ENCODE measurements around the gene SMYD3.

SMYD3 gene

DNA sequence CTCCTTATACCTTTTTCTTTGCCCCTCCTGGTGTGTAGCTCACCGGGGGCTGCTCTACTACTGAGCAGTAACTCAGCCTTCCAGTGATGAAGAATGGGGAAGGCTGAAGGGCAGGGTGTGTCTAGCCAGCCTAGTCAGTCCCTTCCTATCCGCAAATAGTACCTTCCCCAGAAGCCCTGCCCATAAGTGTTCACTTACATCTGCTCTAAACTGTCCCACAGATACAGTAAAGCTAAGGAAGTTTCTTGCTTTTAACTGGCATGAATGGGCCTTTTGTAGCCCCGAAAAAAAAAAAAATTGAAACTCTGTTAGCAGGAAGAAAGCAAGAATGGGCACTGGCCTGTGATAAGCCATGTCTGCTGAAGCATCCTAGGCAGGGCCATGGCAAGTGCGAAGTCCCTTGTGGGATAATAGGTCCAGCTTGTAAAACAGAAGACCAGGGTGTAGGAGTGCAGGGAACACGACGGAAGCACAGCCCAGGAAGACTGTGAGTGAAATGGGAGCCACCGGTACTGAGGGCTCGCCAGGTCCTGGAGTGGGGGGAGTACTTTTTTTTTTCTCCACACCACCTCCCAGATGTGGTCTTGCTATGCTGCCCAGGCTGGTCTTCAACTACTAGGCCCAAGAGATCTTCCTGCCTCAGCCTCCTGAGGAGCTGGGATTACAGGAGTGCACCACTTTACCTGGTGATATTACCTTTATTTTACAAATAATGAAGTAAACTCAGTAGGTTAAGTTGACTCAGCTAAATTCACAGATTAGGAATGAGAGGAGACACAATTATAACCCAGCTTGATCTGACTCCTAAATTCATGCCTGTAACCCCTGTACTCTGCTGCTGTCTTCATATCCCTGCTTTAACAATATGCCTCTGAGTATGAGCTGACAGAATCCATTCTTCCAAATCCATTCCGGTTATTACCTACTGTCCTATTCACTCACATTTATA lies 347.5 kb downstream of the SMYD3 start:
- no peaks in the 10 kb centered on the region for H3K27me3 ChIP-seq (ENCODE audit: control insufficient read depth, low read length)
- no peaks in the 10 kb centered on the region for H3K9me3 ChIP-seq (ENCODE audit: control insufficient read depth, insufficient read depth, low read length)
- H3K4me3 ChIP-seq (ENCODE audit: low read length) = no peak overlapping the region
- no peak overlapping the region for H3K27ac ChIP-seq (ENCODE audit: low read depth, low read length)
- no peak for TF ChIP-seq EZH2phosphoT487 (IDR thresholded peaks at IDR 0.05; ENCODE audit: borderline replicate concordance, low read length)
- TF ChIP-seq, protein P1, sequence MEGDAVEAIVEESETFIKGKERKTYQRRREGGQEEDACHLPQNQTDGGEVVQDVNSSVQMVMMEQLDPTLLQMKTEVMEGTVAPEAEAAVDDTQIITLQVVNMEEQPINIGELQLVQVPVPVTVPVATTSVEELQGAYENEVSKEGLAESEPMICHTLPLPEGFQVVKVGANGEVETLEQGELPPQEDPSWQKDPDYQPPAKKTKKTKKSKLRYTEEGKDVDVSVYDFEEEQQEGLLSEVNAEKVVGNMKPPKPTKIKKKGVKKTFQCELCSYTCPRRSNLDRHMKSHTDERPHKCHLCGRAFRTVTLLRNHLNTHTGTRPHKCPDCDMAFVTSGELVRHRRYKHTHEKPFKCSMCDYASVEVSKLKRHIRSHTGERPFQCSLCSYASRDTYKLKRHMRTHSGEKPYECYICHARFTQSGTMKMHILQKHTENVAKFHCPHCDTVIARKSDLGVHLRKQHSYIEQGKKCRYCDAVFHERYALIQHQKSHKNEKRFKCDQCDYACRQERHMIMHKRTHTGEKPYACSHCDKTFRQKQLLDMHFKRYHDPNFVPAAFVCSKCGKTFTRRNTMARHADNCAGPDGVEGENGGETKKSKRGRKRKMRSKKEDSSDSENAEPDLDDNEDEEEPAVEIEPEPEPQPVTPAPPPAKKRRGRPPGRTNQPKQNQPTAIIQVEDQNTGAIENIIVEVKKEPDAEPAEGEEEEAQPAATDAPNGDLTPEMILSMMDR (IDR thresholded peaks at IDR 0.05; ENCODE audit: low read depth, low read length, poor library complexity, severe bottlenecking) = no peak
- no peaks in the 10 kb centered on the region for H3K4me1 ChIP-seq (ENCODE audit: control insufficient read depth, low read length)
- H3F3A ChIP-seq (ENCODE audit: control insufficient read depth, insufficient read depth) = no peaks in the 10 kb centered on the region
- H3K9me2 ChIP-seq (replicated peaks; ENCODE audit: control insufficient read depth, low read length) = no peaks in the 10 kb centered on the region
- H3K79me2 ChIP-seq (ENCODE audit: control insufficient read depth, low read length) = no peaks in the 10 kb centered on the region
- H4K20me1 ChIP-seq (ENCODE audit: control insufficient read depth, insufficient read depth, low read depth, low read length) = no peaks in the 10 kb centered on the region
- H3K36me3 ChIP-seq (ENCODE audit: control insufficient read depth, low read length) = no peaks in the 10 kb centered on the region
- H3K4me2 ChIP-seq (ENCODE audit: low read length) = no peak overlapping the region

DNA sequence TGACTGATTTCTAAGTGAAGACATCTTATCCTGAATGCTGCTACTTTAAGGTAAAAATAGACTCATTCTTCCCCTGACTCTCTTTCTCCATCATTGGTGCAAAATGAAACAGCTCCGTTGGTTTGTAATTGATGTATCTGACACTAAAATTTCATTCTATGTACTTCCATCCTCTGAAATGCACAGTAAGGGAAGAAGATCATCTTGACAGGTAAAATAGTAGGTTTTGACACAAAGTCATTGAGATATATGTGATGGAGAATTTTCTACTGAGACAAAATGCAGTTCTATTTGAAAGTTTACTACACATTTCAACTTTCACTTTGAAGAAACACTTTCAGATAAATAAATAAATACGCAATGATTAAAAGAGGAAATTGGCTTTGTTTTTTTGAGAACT lies 348.9 kb downstream of the SMYD3 start:
- H3F3A ChIP-seq (ENCODE audit: control insufficient read depth, insufficient read depth) = no peaks in the 10 kb centered on the region
- no peaks in the 10 kb centered on the region for H3K4me1 ChIP-seq (ENCODE audit: control insufficient read depth, low read length)
- no peaks in the 10 kb centered on the region for H4K20me1 ChIP-seq (ENCODE audit: control insufficient read depth, insufficient read depth, low read depth, low read length)
- no peaks in the 10 kb centered on the region for H3K9me3 ChIP-seq (ENCODE audit: control insufficient read depth, insufficient read depth, low read length)
- TF ChIP-seq EZH2phosphoT487 (IDR thresholded peaks at IDR 0.05; ENCODE audit: borderline replicate concordance, low read length) = no peak
- TF ChIP-seq, protein P1 (IDR thresholded peaks at IDR 0.05; ENCODE audit: low read depth, low read length, poor library complexity, severe bottlenecking) = no peak
- no peak overlapping the region for H3K4me2 ChIP-seq (ENCODE audit: low read length)
- no peaks in the 10 kb centered on the region for H3K79me2 ChIP-seq (ENCODE audit: control insufficient read depth, low read length)
- H3K27ac ChIP-seq (ENCODE audit: low read depth, low read length) = no peak overlapping the region
- no peaks in the 10 kb centered on the region for H3K27me3 ChIP-seq (ENCODE audit: control insufficient read depth, low read length)
- H3K36me3 ChIP-seq (ENCODE audit: control insufficient read depth, low read length) = no peaks in the 10 kb centered on the region
- no peak overlapping the region for H3K4me3 ChIP-seq (ENCODE audit: low read length)
- no peaks in the 10 kb centered on the region for H3K9me2 ChIP-seq (replicated peaks; ENCODE audit: control insufficient read depth, low read length)

DNA sequence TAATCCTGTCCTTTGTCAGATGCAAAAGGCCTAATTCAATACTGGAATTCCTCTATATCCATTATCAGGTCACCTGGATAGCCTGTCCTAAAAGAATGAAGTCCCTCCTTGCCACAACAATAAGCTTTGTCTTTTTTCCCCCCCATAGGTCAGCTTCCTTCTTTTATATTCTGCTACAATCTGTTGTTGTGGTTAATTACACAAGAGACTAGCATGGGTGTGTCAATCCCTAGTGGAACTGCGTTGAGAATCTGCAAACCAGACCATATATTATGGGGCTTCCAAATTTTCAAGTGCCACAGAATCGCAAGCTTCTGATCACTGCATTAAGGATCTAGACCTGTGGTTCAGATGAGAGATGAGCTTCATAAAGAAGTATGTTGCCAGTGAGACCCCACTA lies 349.6 kb downstream of the SMYD3 start:
- Histone ChIP-seq H4K20me1 (ENCODE audit: control insufficient read depth, insufficient read depth, low read depth, low read length) (no peaks in the 10 kb centered on the region), H3K4me3 (ENCODE audit: low read length) (no peak overlapping the region), H3K79me2 (ENCODE audit: control insufficient read depth, low read length) (no peaks in the 10 kb centered on the region), H3F3A (ENCODE audit: control insufficient read depth, insufficient read depth) (no peaks in the 10 kb centered on the region), H3K4me2 (ENCODE audit: low read length) (no peak overlapping the region), H3K9me3 (ENCODE audit: control insufficient read depth, insufficient read depth, low read length) (no peaks in the 10 kb centered on the region), H3K27me3 (ENCODE audit: control insufficient read depth, low read length) (no peaks in the 10 kb centered on the region), H3K4me1 (ENCODE audit: control insufficient read depth, low read length) (no peaks in the 10 kb centered on the region), H3K9me2 (replicated peaks; ENCODE audit: control insufficient read depth, low read length) (no peaks in the 10 kb centered on the region), H3K36me3 (ENCODE audit: control insufficient read depth, low read length) (no peaks in the 10 kb centered on the region), H3K27ac (ENCODE audit: low read depth, low read length) (no peak overlapping the region)
- TF ChIP-seq, protein P1 (IDR thresholded peaks at IDR 0.05; ENCODE audit: low read depth, low read length, poor library complexity, severe bottlenecking) = no peak
- TF ChIP-seq EZH2phosphoT487 (IDR thresholded peaks at IDR 0.05; ENCODE audit: borderline replicate concordance, low read length) = no peak

Measured in DOHH2 (cell line).